GM04504 (cell line): ENCODE measurements around the gene CAMTA1.

Experiments
- DNase-seq: peaks from one replicate; pipeline ENCODE4 v3.0.0-alpha.2; 2012; ENCODE audit warnings: low read depth

CAMTA1 gene

GRCh38 chr1:7040969-7041695 is 255.9 kb downstream of the CAMTA1 start:
- no peak for DNase-seq

- DNase-seq, result peak; percentile 9
Measured at GRCh38 chr1:7042322-7043190, 257.3 kb downstream of the CAMTA1 start.

DNA sequence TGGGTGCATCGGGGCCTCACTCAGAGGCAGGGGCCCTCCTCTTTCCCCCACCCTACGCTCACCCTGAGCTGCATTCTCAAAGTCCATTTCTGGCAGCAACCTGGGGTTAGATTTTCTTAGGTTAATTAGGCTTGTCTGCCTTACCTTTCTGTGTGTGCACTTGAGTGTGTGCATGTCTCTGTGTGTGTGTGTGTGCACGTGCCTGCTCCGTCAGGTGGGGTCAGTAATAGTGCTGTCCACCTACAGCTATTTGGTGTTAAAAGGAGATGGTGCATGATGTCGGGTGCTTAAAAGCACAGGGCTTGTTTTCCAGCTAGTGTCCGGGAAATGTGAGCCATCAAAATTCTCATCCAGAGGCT is 257.9 kb downstream of the CAMTA1 start:
- no peak for DNase-seq

- no peak for DNase-seq
Measured at GRCh38 chr1:7043719-7044535, 258.7 kb downstream of the CAMTA1 start.

- no peak for DNase-seq
Measured at GRCh38 chr1:7045897-7046296, 260.6 kb downstream of the CAMTA1 start.

GRCh38 chr1:7046314-7046713 is 261.1 kb downstream of the CAMTA1 start:
- DNase-seq, result peak; percentile 17

- DNase-seq, result no peak
Measured at GRCh38 chr1:7046891-7047290, 261.6 kb downstream of the CAMTA1 start.

DNA sequence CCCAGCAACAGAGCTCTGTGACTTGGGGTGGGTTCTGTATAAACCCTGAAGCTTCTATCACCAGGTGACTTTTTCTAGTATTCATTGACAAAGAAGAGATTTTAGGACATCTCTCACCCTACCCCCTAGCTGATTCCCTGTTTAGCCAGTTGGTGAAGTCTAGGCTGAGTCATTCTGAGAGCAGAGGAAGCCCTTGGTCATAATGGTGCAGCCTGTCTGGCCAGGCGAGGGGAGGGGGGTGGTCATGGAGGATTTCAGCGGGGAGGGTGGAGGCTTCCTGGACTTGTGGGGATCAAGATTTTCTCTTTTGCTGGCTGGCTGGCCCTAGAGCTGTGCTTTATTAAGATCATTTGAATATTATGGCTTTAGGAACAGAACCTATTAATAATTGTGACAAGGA is 262.6 kb downstream of the CAMTA1 start:
- no peak for DNase-seq

DNA sequence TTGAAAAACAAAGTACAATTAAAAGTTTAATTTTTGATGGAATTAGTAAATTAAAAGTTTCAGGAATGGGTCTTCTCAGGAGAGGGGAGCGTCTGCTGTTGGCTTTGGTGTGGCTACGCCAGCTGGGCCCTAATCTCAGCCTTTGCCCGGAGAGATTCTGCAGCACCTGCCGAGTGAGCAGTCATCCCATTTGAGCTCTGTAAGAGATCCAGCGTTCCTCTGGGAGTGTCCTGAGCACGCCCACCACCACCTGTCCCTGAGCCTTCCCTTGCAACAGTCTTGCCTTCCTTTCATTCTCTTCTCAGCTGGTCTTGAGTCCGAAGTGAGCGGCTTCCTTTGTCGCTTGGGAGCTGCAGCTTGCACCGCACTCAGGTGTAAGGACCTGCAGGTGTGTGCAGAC is 263.1 kb downstream of the CAMTA1 start:
- DNase-seq, result no peak

DNA sequence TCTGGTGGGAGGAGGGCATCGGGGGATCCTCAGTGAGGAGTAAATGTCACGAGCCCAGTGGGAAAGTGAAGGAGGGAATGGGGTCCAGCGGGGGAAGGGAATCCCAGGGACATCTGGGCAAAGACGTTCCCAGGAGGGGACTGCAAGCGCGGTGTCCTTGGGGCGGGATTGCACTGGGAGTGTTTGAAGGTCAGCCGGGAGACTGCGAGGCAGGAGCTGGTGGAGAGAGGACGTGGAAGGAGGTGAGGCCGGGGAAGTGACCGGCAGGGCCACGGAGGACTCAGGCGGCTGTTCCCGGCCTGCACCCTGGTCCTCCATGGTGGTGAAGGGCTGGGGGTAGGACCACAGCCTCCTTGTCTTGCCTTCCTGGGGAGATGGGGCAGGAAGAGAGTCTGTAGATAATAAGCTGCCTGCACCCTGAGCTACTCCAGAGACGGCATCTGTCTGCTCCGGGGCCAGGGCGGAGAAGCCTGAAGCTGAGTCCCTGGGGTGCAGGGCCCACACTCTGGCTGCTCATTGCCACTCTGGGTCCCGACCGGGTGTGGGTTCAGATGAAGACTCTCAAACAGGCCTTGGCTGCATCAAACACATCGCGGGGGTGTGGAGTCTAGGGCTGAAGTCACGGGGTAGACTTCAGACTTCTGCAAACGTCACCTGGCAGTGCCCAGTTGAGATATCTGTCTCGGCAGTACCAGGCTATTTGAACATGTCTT is 264.8 kb downstream of the CAMTA1 start:
- DNase-seq, result no peak

GRCh38 chr1:7050751-7051665 is 265.8 kb downstream of the CAMTA1 start:
- DNase-seq, result no peak

- no peak for DNase-seq
Measured at GRCh38 chr1:7052701-7053100, 267.4 kb downstream of the CAMTA1 start.

DNA sequence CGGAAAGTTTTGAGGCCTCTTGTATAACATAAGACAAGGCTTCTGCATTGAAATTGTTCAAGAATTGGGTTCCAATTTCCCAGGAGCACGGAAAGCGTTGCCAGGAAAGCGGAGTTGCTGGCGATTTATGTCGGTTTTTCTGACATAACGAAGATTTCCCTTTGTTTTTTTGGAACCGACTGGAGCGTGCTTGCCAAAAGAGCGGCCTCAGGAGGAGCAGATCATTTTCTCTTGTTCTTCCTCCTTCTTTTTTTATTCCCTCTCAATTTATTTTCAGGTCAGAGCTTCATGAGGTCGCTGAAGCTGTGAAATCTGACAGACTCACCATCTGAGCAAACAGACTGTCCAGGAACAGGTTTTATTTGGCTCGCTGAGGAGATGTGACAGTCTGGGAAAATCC is 275.5 kb downstream of the CAMTA1 start:
- DNase-seq, result no peak

DNA sequence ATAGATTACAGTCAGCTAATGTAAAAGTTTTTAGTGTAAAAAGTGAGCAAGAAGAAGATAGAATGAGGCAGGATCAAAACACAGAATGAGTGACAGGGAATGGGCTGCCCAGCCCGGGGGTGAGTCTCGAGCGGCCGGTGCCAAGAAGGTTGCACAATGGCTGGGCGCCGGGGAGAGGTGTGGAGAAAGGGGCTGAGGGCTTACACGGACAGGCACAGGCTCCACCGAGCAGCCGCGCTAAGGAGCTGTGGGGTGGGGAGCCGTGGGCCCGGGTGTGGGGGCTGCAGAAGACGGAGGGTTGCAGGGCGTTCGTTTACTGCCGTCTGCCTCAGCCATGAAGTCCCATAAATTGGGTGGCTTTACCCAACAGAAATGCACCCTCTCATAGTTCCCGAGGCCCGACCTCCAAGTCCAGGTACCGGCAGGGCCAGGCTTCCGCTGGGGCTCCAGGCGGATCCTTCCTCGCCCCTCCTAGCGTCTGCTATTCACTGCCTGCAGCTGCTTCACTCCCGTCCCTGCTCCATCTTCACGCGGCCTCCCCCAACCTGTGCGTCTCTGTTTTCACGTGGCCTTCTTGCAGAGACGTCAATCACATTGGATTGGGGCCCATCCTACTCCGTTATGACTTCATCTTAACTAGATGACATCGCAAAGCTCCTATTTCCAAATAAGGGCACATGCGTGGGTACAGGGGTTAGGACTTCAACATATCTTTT is 277.2 kb downstream of the CAMTA1 start:
- no peak for DNase-seq

DNA sequence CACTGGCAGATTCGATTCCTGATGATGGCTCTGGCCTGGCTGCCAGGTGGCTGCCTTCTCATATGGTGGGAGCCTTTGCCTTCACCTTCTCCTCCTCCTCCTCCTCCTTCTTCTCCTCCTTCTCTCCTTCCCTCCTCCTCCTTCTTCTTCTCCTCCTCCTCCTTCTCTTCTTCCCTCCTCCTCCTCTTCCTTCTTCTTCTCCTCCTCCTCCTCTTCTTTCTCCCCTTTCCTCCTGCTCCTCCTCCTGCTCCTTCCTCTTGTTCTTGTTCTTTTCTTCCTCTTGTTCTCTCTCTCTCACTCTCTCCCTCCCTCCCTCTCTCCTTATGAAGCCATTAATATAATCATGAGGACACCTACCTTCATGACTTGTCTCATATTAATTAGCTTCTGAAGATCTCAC is 278.7 kb downstream of the CAMTA1 start:
- no peak for DNase-seq

GRCh38 chr1:7068552-7068951 is 283.3 kb downstream of the CAMTA1 start:
- DNase-seq, result no peak

DNA sequence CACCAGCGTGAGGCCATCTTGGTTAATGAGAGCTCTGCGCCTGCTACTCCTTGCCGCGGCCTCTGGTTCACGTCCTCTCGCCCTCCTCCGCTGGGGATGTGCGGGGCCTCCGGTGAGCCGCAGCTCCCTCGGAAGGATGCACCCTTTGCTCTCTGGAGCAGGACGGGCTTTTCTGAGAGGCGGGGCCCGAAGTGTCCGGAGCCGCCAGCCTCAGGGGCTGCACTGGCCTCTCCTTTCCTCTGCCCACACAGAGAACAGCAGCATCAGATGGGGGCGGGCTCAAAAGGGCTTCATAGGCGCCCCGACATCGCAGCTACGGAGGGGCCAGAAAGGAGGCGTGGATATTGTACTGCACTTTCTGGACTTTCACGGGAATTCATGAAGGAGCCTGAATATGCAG is 284.7 kb downstream of the CAMTA1 start:
- no peak for DNase-seq

- DNase-seq, result peak; percentile 24
Measured at GRCh38 chr1:7070389-7071029, 285.3 kb downstream of the CAMTA1 start.

DNA sequence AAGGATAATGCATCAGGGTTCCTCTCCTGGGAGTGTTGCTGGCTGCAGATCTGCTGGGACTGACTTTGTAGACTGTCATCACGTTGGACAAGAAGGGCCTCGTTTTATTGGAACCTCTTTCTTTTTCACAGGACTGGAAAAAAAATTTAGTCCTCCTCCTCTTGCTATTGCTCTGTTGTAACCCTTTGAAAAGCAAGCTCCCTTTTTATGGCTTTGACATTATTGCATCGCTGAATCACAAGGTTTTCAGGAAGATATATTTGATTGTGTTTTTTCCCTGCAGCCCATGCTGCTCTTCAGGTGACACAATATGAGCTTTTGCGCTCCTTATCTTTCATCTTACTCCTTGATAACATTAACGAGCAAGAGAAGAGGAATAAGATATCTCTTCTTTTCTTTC is 290.9 kb downstream of the CAMTA1 start:
- DNase-seq, result no peak

DNA sequence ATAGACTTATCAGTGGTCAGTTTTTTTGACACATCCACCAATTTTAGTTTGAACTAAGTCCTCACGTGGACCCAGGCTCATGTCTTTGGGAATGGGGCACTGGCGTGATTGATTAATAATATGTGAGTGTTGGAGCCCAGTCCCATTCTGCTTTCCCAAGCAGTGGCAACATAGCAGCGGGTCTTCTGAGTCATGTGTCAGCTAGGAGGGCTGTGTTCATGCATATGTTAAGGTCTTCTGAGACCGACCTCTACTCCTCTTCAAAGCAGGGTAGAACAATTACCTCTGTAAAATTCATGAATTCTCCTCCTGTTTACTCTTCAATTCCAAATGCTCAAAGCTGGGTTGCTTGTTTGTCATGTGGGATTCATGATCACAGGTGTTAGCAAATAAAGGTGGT is 291.3 kb downstream of the CAMTA1 start:
- no peak for DNase-seq
